Spinal cord (tissue), 10 donors: Measurements from ENCODE around the gene SLC6A20. TPM values are rescaled to one million over a fixed set of nuclear protein-coding genes. Genes with fewer than 3 reads are reported as not detected.

Experiments used
- DNase-seq, 6 donors: peaks; one replicate each; pipeline versions ENCODE4 v3.0.0 to v3.0.0-alpha.2; 2013 to 2015; ENCODE audit warnings: low spot score in 6 of 6, low read depth in 4 of 6
- H3K27ac ChIP-seq: one replicate; pipeline ENCODE4 v1.5.1; 2013; ENCODE audit warnings: low read depth, low read length, control low read depth
- H3K27me3 ChIP-seq: one replicate; pipeline ENCODE4 v1.6.1; 2013; ENCODE audit warnings: low read length; ENCODE audit not compliant: control insufficient read depth, insufficient read depth
- H3K36me3 ChIP-seq: one replicate; pipeline ENCODE4 v1.6.1; 2013; ENCODE audit warnings: low read length; ENCODE audit not compliant: control insufficient read depth, insufficient read depth
- H3K4me1 ChIP-seq: one replicate; pipeline ENCODE4 v1.6.1; 2013; ENCODE audit warnings: low read length; ENCODE audit not compliant: control insufficient read depth, insufficient read depth
- H3K4me3 ChIP-seq: one replicate; pipeline ENCODE4 v1.5.1; 2013; ENCODE audit warnings: low read depth, low read length, control low read depth
- H3K9me3 ChIP-seq: one replicate; pipeline ENCODE4 v1.6.1; 2013; ENCODE audit warnings: low read length; ENCODE audit not compliant: control insufficient read depth, insufficient read depth
- WGBS: methylation state at CpG from one replicate; pipeline ENCODE4 v1.1.5; 2013; ENCODE audit warnings: missing lambda C conversion rate; ENCODE audit not compliant: insufficient coverage; 5-methylcytosine and 5-hydroxymethylcytosine counted together
- polyA plus RNA-seq, 2 donors: library from polyadenylated mRNA; unstranded; fragments of 120-200 nt; gene quantifications; one replicate each; pipeline ENCODE4 v1.2.1, GENCODE V29; 2013; ENCODE audit not compliant: insufficient read length in 2 of 2
- total RNA-seq, 2 donors: library from RNA; depleted of rRNA in 1 of 2; stranded (reverse); fragments of 120-200 nt in 1 of 2; fragments of >200 nt in 1 of 2; gene quantifications; one replicate each; pipeline versions ENCODE4 v1.2.3 to v1.2.4, GENCODE V29; 2013 to 2014
- donor health status: healthy.

The SLC6A20 gene
- total and polyA plus RNA-seq, 4 donors: 1.9 to 110 (median 21.9) TPM

DNA sequence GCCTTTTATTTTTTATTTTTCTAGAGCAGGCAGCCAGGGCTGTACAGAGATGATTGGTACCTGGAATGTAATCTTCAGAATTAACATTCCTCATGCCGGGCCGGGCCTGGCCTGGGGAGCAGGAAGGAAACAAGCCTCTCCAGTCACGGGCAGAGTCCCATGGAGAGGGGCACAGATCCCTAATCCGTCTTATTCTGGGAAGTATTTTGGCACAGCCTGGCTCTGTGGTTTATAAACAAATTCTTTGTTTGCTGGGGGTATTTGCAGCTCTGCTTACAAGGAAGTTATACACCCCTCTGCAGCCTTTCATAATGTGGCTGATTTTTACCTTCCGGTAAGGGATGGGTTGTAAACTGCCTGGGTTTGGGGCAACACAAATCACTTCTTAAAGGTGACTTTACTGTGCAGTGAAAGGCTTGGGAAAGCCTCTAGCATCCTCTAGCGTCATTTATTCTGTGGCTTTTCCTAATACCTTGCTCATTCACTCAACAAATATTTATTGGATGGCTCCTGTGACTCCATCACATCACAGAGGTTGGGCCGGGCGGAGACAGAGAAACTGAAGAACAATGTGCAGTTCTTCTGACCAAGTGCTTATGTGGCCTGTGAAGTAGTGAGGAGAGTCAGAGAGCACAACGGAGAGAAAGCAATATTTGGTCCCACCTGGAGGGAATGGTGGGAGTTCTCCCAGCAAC, 2.7 kb downstream of the SLC6A20 start:
- Histone ChIP-seq H3K27ac (no peak overlapping the region), H3K4me3 (no peak overlapping the region), H3K9me3 (peaks cover 1% of the 10 kb centered on the region), H3K27me3 (peaks cover 45% of the 10 kb centered on the region), H3K36me3 (no peaks in the 10 kb centered on the region), H3K4me1 (peaks cover 15% of the 10 kb centered on the region)
- WGBS: 49% methylated on average over 6 of the region's 9 CpGs
- no peak for DNase-seq

GRCh38 chr3:45792516-45793172, 3.7 kb downstream of the SLC6A20 start:
- Histone ChIP-seq H3K27ac (no peak overlapping the region), H3K36me3 (no peaks in the 10 kb centered on the region), H3K27me3 (peaks cover 38% of the 10 kb centered on the region), H3K9me3 (peaks cover 1% of the 10 kb centered on the region), H3K4me3 (no peak overlapping the region), H3K4me1 (peaks cover 15% of the 10 kb centered on the region)
- WGBS: 69% methylated on average over 1 of the region's 7 CpGs
- no peak for DNase-seq

DNA sequence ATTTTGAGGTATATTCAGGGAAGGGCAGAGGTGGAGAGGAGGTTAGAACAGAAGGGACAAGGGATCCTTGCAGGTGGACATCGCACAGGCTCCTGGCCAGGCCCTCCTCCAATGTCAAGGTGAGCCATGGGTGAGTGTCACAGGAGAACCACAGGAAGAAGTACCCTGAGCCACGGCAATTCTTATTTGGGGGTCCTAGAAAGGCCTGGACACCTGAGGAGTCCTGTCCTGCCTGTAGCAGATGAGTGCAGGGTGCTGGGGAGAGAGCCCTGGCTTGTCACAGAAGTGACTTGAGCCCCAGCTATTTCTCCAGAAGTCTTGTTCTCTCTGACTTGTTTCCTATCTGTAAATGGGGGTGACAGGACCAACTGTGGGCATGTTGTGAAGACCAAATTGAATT, 4.3 kb downstream of the SLC6A20 start:
- Histone ChIP-seq H3K9me3 (peaks cover 1% of the 10 kb centered on the region), H3K27ac (no peak overlapping the region), H3K4me3 (no peak overlapping the region), H3K4me1 (peaks cover 15% of the 10 kb centered on the region), H3K27me3 (peaks cover 32% of the 10 kb centered on the region), H3K36me3 (no peaks in the 10 kb centered on the region)
- DNase-seq: no peak
- WGBS: 96% methylated on average over 2 of the region's 2 CpGs

DNA sequence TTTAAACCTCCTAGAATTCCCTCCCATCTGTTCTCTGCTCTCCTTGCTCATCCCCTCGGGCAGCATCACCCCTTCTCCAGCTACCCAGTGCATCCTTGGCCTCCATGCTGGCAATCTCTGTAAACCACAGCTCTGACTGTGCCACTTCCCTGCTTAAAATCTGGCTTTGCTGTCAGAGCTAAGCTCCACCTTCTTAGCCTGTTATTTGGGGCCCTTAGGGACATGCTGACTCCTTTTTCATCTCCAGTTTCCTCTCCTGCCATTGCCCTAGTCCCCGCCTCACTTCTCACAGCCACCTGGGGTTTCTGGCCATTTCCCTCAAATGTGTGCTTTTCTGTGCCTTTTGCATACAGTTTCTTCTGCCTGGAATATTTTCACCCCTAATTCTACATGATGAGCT, 5.7 kb downstream of the SLC6A20 start:
- Histone ChIP-seq H3K9me3 (peaks cover 1% of the 10 kb centered on the region), H3K36me3 (no peaks in the 10 kb centered on the region), H3K27me3 (peaks cover 18% of the 10 kb centered on the region), H3K27ac (no peak overlapping the region), H3K4me3 (no peak overlapping the region), H3K4me1 (peaks cover 2% of the 10 kb centered on the region)
- DNase-seq: no peak
- 87% methylated on average over 2 of the region's 2 CpGs for WGBS

DNA sequence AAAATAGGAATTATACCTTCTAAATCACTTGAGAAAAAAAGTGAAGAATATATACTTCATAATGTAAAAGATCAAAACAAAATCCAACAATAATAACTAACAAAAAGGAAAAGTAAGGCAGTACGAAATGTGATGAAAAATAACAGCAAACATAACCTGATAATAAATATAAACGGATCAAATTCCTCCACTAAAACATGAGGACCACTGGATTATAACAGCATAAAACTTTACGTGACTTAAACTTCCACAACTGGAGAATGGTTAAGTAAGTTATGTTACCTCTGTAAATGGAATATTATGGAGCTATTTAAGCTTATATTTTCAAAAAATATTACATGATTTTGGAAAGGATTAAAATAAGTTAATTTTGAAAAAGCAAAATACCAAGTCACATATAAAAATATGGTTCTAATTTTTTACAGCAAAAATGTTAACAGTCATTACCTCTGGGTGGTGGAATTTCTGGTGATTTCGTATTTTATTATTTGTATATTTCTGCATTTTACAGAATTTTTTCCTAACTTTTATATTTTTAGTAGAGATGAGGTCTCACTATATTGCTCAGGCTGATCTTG, 7.0 kb downstream of the SLC6A20 start:
- no peak overlapping the region for H3K4me3 ChIP-seq
- no peak overlapping the region for H3K27ac ChIP-seq
- peaks cover 1% of the 10 kb centered on the region for H3K9me3 ChIP-seq
- no CpG with 5 or more reads among the region's 4 CpGs for whole genome bisulfite sequencing
- H3K36me3 ChIP-seq: no peaks in the 10 kb centered on the region
- H3K27me3 ChIP-seq: peaks cover 7% of the 10 kb centered on the region
- no peak for DNase-seq
- H3K4me1 ChIP-seq: no peaks in the 10 kb centered on the region

- H3K4me1 ChIP-seq: no peaks in the 10 kb centered on the region
- H3K36me3 ChIP-seq: no peaks in the 10 kb centered on the region
- no peak overlapping the region for H3K27ac ChIP-seq
- WGBS: no CpG with 5 or more reads among the region's 2 CpGs
- no peaks in the 10 kb centered on the region for H3K27me3 ChIP-seq
- H3K9me3 ChIP-seq: peaks cover 1% of the 10 kb centered on the region
- H3K4me3 ChIP-seq: no peak overlapping the region
- DNase-seq: no peak
Observed at GRCh38 chr3:45787551-45787950, 8.8 kb downstream of the SLC6A20 start.

- peaks cover 1% of the 10 kb centered on the region for H3K9me3 ChIP-seq
- no peak for DNase-seq
- H3K27me3 ChIP-seq: no peaks in the 10 kb centered on the region
- H3K4me1 ChIP-seq: no peaks in the 10 kb centered on the region
- no peak overlapping the region for H3K4me3 ChIP-seq
- H3K36me3 ChIP-seq: no peaks in the 10 kb centered on the region
- H3K27ac ChIP-seq: no peak overlapping the region
- 86% methylated on average over 3 of the region's 4 CpGs for WGBS
Observed at GRCh38 chr3:45786801-45787495, 9.4 kb downstream of the SLC6A20 start.

- Histone ChIP-seq H3K9me3 (peaks cover 1% of the 10 kb centered on the region), H3K27me3 (no peaks in the 10 kb centered on the region), H3K4me3 (no peak overlapping the region), H3K36me3 (no peaks in the 10 kb centered on the region), H3K27ac (no peak overlapping the region), H3K4me1 (no peaks in the 10 kb centered on the region)
- no CpG with 5 or more reads among the region's 3 CpGs for WGBS
- DNase-seq: no peak
Observed at GRCh38 chr3:45785605-45786150, 10.7 kb downstream of the SLC6A20 start.

GRCh38 chr3:45783667-45784066, 12.7 kb downstream of the SLC6A20 start:
- Histone ChIP-seq H3K27ac (no peak overlapping the region), H3K36me3 (no peaks in the 10 kb centered on the region), H3K4me1 (no peaks in the 10 kb centered on the region), H3K27me3 (no peaks in the 10 kb centered on the region), H3K4me3 (no peak overlapping the region), H3K9me3 (no peaks in the 10 kb centered on the region)
- no peak for DNase-seq
- WGBS: 100% methylated on average over 3 of the region's 3 CpGs
